GM10847 (cell line): ENCODE data around the gene PI16.

Experiments
- POLR2A ChIP-seq: IDR thresholded peaks from 2 replicates; pipeline ENCODE4 v1.6.1; 2011; ENCODE audit not compliant: insufficient read length; ENCODE audit errors: extremely low read depth

Gene PI16

DNA sequence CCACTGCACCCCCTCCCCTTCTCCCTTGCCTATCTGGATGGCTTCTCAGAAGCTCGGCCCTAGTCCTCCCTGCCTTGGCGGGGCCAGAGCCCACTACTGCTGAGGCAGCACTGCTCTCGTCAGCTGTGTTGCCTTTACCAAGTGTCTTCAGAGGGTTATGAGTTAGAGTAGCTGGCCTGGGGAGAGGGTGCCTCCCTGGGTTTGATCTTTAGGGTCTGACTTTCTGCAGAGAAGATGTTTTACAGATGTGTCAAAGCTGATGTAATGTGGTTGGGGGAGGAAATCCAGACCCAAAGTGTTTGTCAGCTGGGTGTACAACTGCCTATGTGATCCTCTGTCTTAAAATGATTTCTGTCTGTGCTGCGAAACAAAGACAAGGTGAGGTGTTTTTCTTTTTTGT, 30.4 kb upstream of the PI16 start:
- no peak for TF ChIP-seq POLR2A

DNA sequence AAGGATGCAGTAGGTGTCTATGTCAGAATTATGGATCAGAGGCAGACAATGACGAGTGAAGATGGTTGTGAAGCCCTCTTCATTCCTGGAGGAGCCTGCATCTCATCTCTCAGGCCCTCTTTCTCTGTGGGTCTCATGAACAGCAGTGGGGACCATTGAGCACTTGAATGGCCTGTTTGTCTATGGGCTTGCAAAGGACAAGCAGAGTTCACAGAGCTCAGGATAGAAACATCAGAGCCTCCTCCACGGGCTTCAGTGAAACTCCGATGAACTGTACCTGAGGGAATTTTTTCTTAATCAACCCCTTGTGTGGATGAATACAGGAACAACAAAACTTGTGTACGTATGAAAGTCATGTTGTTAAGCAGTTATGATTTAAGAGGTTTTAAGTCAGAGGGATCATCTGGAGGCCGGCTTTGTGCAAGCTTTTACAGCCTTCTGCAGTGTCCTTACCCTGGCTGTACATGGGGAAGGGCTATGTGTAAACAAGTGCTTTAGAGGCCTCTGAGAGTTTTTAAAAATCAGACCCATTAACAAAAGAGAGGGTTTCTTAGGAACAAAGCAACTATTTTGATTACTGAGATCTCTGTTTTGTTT, 29.7 kb upstream of the PI16 start:
- TF ChIP-seq POLR2A = no peak

- no peak for TF ChIP-seq POLR2A
Measured at GRCh38 chr6:36925809-36926208, 28.7 kb upstream of the PI16 start.

GRCh38 chr6:36926708-36927513, 27.6 kb upstream of the PI16 start:
- no peak for TF ChIP-seq POLR2A

DNA sequence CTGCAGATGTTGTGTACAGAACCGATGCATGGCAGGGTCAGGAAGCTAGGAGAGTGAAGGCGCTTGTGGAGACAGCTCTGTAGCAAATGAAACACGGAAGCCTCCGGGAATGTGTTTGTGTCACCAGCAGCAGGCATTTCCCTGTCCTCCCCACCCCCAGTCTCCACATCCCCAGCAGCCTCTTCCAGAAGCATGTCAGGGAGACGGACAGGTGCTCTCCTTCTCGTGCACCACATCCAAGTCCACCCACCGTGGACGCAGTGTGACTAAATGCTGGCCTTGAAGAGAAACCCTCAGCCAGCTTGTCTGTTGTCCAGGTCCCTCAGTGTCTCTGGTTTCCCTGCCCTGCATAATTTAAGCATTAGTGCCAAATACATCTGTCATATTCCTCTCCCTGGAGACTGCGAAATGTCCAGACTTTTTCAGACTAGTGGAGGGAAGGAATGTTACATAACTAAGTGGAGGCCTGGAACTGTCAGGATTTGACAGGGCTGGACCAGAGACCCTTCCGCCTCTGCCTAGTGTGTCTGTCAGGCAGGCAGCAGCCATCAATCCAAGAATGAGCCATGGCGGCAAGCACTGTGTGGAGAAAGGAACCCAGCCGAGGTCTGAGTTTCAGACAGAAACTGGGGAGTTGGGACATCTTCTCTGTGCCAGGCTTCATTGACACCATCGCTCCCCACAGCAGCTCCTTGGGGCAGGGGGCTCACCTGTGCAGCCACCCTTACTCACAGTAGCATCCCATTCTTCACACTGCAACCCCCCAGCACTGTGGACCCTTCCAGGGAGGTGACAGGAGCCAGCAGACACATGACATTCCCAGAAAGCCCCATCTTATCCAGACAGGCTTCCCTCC, 26.6 kb upstream of the PI16 start:
- TF ChIP-seq POLR2A = no peak

- no peak for TF ChIP-seq POLR2A
Measured at GRCh38 chr6:36928547-36928918, 26.0 kb upstream of the PI16 start.

- TF ChIP-seq POLR2A = no peak
Measured at GRCh38 chr6:36929152-36929551, 25.4 kb upstream of the PI16 start.

DNA sequence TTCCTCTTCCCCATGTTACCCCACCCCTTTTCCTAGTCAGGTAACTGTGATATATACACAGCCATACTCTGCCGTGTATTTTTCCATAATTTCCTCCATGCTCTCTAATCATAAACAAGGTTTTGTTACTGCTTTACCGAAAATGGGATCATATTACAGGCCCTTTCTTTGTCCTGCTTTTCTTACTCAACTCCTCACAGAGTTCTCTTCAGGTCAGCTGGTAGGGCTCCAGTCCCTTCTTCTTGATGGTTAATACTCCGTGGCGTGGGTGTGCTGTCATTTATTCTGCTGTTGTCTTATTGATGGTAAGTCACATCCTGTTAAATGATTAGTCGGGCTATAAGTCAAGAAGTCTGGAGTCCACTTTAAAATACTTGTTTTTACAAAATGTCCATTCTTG, 24.9 kb upstream of the PI16 start:
- TF ChIP-seq POLR2A = no peak

GRCh38 chr6:36930483-36930882, 24.1 kb upstream of the PI16 start:
- TF ChIP-seq POLR2A = no peak

GRCh38 chr6:36933102-36933501, 21.4 kb upstream of the PI16 start:
- no peak for TF ChIP-seq POLR2A

DNA sequence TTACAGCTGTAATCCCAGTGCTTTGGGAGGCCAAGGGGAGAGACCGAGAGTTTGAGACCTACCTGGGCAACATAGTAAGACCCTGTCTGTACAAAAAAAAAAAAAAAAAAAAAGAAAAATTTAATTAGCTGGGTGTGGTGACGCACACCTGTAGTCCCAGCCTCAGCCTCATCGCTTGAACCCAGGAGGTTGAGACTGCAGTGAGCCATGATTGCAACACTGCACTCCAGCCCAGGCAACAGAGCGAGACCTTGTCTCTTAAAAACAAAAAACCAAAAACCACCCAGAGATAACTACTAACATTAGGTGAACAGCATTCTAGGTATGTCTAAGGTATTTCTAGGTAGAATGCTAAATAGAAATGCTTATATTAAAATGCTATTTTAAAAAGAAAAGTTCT, 21.0 kb upstream of the PI16 start:
- no peak for TF ChIP-seq POLR2A

DNA sequence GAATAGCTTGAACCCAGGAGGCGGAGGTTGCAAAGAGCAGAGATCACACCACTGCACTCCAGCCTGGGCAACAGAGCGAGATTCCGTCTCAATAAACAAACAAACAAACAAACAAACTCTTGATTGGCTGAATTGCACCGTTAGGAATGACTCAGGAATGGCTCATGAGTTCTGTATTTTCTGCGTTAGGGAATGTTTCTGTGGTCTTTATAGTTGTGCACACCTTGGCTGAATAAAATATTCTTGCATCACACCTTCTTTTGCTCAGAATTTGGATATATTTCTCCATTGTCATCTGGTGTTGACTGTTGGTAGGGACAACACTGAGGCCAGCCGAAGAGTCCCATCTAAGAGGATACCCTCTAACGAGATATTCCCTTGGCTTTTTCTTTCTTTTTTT, 19.6 kb upstream of the PI16 start:
- no peak for TF ChIP-seq POLR2A

DNA sequence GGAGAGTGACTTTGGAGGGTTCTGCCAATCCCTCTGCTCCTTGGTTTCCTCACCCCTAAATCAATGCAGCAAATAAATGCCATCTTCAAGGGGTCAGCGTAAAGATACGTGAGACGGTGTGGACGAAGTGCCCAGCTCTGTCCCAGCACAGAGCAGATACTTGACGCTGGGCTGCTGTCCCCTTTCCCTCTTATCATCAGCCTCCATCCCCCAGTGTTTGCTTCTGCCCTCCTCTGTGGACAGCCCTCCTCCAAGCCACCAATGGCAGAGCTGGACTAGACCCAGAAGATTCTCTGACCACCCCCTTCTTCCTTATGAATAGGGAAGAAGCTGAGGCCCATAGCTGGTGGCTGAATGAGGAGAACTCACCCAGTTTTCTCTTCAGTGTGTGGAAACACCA, 17.7 kb upstream of the PI16 start:
- no peak for TF ChIP-seq POLR2A

GRCh38 chr6:36937896-36938295, 16.6 kb upstream of the PI16 start:
- no peak for TF ChIP-seq POLR2A

DNA sequence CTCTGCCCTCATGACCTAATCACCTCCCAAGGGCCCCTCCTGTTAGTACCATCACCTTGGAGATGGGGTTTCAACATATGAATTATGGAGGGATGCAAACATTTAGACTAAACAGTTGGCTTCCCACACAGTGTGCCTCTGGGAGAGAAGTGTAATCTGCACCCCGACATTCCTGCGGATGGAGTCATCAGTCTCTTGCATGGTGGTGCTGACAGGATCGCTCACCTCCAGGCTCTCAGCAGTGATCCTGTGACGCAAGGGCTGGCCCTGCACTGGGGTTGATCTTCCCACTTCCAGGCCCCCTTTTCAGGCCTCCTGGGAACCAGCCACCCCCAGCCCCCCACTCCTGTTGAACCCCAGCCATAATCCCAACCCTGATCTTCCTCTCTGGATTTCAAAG, 16.0 kb upstream of the PI16 start:
- no peak for TF ChIP-seq POLR2A

GRCh38 chr6:36940027-36940426, 14.5 kb upstream of the PI16 start:
- TF ChIP-seq POLR2A = no peak
